Raji (cell line): ENCODE data around the gene CRADD.

Experiments used
- POLR2A ChIP-seq: IDR thresholded peaks from 2 replicates; pipeline ENCODE4 v1.6.1; 2011; ENCODE audit warnings: low read depth, low read length, control low read depth; ENCODE audit not compliant: insufficient read depth

Gene CRADD

GRCh38 chr12:93884794-93885460 lies 207.8 kb downstream of the CRADD start:
- no peak for TF ChIP-seq POLR2A

GRCh38 chr12:93886533-93887511 lies 209.6 kb downstream of the CRADD start:
- TF ChIP-seq POLR2A: no peak

GRCh38 chr12:93888964-93889363 lies 211.8 kb downstream of the CRADD start:
- no peak for TF ChIP-seq POLR2A

- TF ChIP-seq POLR2A: no peak
These were observed 212.5 kb downstream of the CRADD start for GRCh38 chr12:93889516-93890212.

GRCh38 chr12:93892423-93893268 lies 215.5 kb downstream of the CRADD start:
- TF ChIP-seq POLR2A: no peak

GRCh38 chr12:93894391-93895088 lies 217.4 kb downstream of the CRADD start:
- no peak for TF ChIP-seq POLR2A

- TF ChIP-seq POLR2A: no peak
These were observed 217.9 kb downstream of the CRADD start for GRCh38 chr12:93895089-93895445.

- no peak for TF ChIP-seq POLR2A
These were observed 219.3 kb downstream of the CRADD start for GRCh38 chr12:93896427-93896826.

GRCh38 chr12:93896952-93897351 lies 219.8 kb downstream of the CRADD start:
- no peak for TF ChIP-seq POLR2A

GRCh38 chr12:93901739-93902138 lies 224.6 kb downstream of the CRADD start:
- TF ChIP-seq POLR2A: no peak

- no peak for TF ChIP-seq POLR2A
These were observed 225.0 kb downstream of the CRADD start for GRCh38 chr12:93902192-93902591.

GRCh38 chr12:93902736-93903562 lies 225.8 kb downstream of the CRADD start:
- no peak for TF ChIP-seq POLR2A

GRCh38 chr12:93904124-93904523 lies 226.9 kb downstream of the CRADD start:
- TF ChIP-seq POLR2A: no peak
